Neural progenitor cell (in vitro differentiated cells): ENCODE data around the gene STX8.
"Not testable (repeated sequence)": the region's sequence is repeated elsewhere in the genome, so short reads cannot be mapped to it uniquely, and the experiment has no call there.

Experiments used
- EZH2 ChIP-seq: fragments of 200-600 bp; sonication (generic); IDR thresholded peaks from 2 replicates; pipeline ENCODE4 v1.6.1; 2017; ENCODE audit warnings: antibody characterized with exemption, mild to moderate bottlenecking, moderate library complexity
- TF ChIP-seq, protein P1 (sequence below): fragments of 200-600 bp; sonication (generic); IDR thresholded peaks from 2 replicates; pipeline ENCODE4 v1.5.1; 2017; ENCODE audit warnings: antibody characterized with exemption, mild to moderate bottlenecking

DNA sequence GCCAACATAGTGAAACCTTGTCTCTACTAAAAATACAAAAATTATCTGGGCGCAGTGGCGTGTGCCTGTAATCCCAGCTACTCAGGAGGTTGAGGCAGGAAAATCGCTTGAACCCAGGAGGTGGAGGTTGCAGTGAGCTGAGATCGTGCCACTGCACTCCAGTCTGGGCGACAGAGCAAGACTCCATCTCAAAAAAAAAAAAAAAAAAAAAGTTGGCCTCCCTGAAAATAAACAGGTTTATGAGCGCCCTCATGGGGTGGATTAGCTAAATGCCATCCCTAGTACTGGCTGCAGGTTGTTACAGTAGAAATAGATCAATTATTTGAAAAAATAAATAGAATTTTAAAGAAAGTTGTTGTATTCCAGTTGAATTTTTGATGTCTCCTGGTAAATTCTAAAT lies 20.9 kb downstream of the STX8 start:
- TF ChIP-seq, protein P1, sequence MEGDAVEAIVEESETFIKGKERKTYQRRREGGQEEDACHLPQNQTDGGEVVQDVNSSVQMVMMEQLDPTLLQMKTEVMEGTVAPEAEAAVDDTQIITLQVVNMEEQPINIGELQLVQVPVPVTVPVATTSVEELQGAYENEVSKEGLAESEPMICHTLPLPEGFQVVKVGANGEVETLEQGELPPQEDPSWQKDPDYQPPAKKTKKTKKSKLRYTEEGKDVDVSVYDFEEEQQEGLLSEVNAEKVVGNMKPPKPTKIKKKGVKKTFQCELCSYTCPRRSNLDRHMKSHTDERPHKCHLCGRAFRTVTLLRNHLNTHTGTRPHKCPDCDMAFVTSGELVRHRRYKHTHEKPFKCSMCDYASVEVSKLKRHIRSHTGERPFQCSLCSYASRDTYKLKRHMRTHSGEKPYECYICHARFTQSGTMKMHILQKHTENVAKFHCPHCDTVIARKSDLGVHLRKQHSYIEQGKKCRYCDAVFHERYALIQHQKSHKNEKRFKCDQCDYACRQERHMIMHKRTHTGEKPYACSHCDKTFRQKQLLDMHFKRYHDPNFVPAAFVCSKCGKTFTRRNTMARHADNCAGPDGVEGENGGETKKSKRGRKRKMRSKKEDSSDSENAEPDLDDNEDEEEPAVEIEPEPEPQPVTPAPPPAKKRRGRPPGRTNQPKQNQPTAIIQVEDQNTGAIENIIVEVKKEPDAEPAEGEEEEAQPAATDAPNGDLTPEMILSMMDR = peak; percentile 70
- TF ChIP-seq EZH2 = not testable (repeated sequence)
